Testis (tissue), 3 donors: ENCODE measurements around the gene SSR2. TPM values are rescaled to one million over a fixed set of nuclear protein-coding genes. Genes with fewer than 3 reads are reported as not detected.

Experiments used
- DNase-seq: peaks from one replicate; pipeline ENCODE4 v3.0.0-alpha.2; 2019
- H3K27ac ChIP-seq, 2 donors: fragments of 200-600 bp; sonication (generic); one replicate each; pipeline ENCODE4 v1.5.1; 2019
- H3K27me3 ChIP-seq: fragments of 200-600 bp; sonication (generic); one replicate; pipeline ENCODE4 v1.5.1; 2019
- H3K36me3 ChIP-seq: fragments of 200-600 bp; sonication (generic); one replicate; pipeline ENCODE4 v1.5.1; 2017; ENCODE audit warnings: low read depth; ENCODE audit errors: missing control alignments
- H3K4me1 ChIP-seq: fragments of 200-600 bp; sonication (generic); one replicate; pipeline ENCODE4 v1.5.1; 2019
- H3K4me3 ChIP-seq, 2 donors: fragments of 200-600 bp; sonication (generic); one replicate each; pipeline ENCODE4 v1.5.1; 2017 to 2019
- H3K9me3 ChIP-seq: fragments of 200-600 bp; sonication (generic); one replicate; pipeline ENCODE4 v1.5.1; 2017
- CTCF ChIP-seq, 3 experiments: fragments of 450-650 bp in 2 of 3; fragments of 200-600 bp in 1 of 3; sonication (generic) in 1 of 3; IDR thresholded peaks; one replicate each; pipeline ENCODE4 v1.5.1; 2016 to 2019; ENCODE audit warnings: antibody characterized with exemption in 3 of 3, mild to moderate bottlenecking in 2 of 3, moderate library complexity in 1 of 3
- POLR2A ChIP-seq: fragments of 450-650 bp; IDR thresholded peaks from one replicate; pipeline ENCODE4 v1.6.1; 2017; ENCODE audit warnings: antibody characterized with exemption, mild to moderate bottlenecking, moderate library complexity
- WGBS, 2 donors: methylation state at CpG; one replicate each; pipeline ENCODE4 v1.1.5; 2018; 5-methylcytosine and 5-hydroxymethylcytosine counted together
- intact Hi-C: fragments of 100-400 bp; cut with DNase I; formaldehyde crosslinking; loops from one replicate; pipeline ENCODE4 v1.15.1; 2023; ENCODE audit warnings: low total_unique reads
- polyA plus RNA-seq: library from polyadenylated mRNA; stranded (reverse); fragments of 350-450 nt; fragmentation: Illumina TruSeq; extraction: RNeasy Lipid Tissue Mini Kit (QIAGEN cat#74804); gene quantifications from one replicate; pipeline ENCODE4 v1.2.3, GENCODE V29; 2014; ENCODE audit warnings: low read depth, low replicate concordance; ENCODE audit not compliant: insufficient read depth
- total RNA-seq, 2 donors: library from RNA; depleted of rRNA; stranded (reverse); fragments of >200 nt; gene quantifications; one replicate each; pipeline ENCODE4 v1.2.3, GENCODE V29; 2016

SSR2 gene
- total and polyA plus RNA-seq, 3 donors from 2014 or later = 170 to 289 (median 216) TPM

DNA sequence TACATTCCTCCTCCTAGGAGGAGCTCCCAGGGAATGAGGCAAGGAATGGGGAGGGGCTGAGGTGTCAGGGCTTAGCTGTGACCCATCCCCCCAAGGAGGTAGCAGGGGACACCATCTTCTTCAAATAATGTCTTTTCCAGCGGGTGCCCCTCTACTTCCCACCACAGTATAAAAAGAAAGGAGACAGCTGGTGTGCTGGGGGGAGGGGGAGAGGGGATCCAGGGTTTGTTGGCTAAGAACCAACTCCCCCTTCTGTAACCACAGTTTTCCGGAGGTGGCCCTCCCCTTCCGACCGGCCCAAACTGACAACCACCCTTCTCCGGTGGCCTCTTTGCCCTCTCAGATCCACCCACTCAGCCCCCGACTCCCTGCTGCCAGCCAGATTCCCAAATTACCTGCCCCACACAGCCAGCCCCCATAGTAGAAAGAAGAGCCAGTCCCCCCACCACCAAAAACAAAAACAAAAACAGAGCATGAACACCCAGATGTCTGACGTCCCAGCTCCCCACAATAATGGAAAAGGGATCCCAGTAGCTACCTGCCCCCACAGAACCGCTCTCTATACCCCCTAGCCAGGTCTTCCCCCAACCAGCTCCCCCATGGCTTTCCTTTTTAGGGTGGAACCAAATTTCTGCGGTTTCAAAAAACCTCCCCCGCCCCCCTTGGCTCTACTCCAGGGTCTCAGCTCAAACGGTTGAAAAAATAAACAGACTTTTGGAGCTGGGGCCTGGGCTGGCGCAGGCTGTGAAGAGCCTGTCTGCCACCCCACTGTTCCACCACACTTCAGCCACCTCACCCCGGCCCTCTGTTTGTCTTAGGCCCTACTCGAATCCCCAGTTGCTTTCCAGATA is 44.5 kb downstream of the SSR2 start:
- intact Hi-C loops = no loop called here
- Histone ChIP-seq H3K27ac (peak overlapping the region; percentile 91 to 95), H3K36me3 (no peaks in the 10 kb centered on the region), H3K4me1 (peaks cover 37% of the 10 kb centered on the region), H3K9me3 (no peaks in the 10 kb centered on the region), H3K27me3 (no peaks in the 10 kb centered on the region), H3K4me3 (peak overlapping the region; percentile 4 to 91)
- no peak for TF ChIP-seq POLR2A
- no peak for TF ChIP-seq CTCF (IDR thresholded peaks at IDR 0.05)
- peak; percentile 70 for DNase-seq
- WGBS, 2 donors = 27 to 31% methylated on average over 14 of the region's 14 CpGs

DNA sequence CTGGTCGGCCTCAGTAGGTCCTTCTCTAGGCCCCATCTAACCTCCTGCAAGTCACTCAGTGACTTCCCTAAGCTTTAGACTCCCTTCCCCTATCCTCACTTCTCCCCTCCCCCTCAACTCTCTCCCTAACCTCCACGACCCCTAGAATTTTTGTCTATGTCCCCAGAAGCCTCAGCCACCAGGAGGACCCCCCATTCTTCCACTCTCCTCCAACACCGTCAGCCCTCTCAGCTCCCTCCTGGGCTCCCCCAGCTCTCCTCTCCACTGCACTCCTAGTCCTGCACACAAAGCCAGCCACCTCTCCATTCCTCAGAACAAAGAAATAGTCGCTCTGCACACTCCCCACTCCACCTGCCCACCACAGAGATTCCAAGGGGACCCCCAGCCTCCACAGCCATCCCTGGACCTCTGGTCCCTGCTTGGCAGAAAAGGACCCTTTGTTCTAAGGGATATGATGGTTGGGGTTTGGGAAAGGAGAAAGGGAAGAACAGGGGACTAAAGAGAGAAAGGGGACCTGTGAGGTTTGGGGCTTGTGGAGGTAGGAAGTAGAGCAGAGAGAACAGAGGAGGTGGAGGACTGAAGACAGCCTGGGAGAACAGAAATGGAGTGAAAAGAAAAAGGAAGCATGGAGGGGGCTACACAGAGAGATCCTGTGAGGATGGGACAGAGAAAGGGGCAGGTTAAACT is 45.2 kb downstream of the SSR2 start:
- no peaks in the 10 kb centered on the region for H3K36me3 ChIP-seq
- H3K4me1 ChIP-seq = peaks cover 37% of the 10 kb centered on the region
- H3K4me3 ChIP-seq = peak overlapping the region in 1 of 2 donors; percentile 91
- TF ChIP-seq CTCF (IDR thresholded peaks at IDR 0.05) = no peak
- TF ChIP-seq POLR2A = no peak
- intact Hi-C loops = no loop called here
- WGBS, 2 donors = 49 to 61% methylated on average over 4 of the region's 4 CpGs
- no peaks in the 10 kb centered on the region for H3K27me3 ChIP-seq
- H3K27ac ChIP-seq = peak overlapping the region in 1 of 2 donors; percentile 95
- DNase-seq = no peak
- no peaks in the 10 kb centered on the region for H3K9me3 ChIP-seq

- Histone ChIP-seq H3K4me3 (no peak overlapping the region), H3K27me3 (no peaks in the 10 kb centered on the region), H3K9me3 (no peaks in the 10 kb centered on the region), H3K27ac (no peak overlapping the region), H3K36me3 (no peaks in the 10 kb centered on the region), H3K4me1 (peaks cover 32% of the 10 kb centered on the region)
- 48 to 54% methylated on average over 13 of the region's 13 CpGs for WGBS, 2 donors
- TF ChIP-seq POLR2A (no peak), CTCF (IDR thresholded peaks at IDR 0.05) (no peak)
- intact Hi-C loops = no loop called here
- no peak for DNase-seq
Measured at GRCh38 chr1:155974208-155975115, 46.3 kb downstream of the SSR2 start.

DNA sequence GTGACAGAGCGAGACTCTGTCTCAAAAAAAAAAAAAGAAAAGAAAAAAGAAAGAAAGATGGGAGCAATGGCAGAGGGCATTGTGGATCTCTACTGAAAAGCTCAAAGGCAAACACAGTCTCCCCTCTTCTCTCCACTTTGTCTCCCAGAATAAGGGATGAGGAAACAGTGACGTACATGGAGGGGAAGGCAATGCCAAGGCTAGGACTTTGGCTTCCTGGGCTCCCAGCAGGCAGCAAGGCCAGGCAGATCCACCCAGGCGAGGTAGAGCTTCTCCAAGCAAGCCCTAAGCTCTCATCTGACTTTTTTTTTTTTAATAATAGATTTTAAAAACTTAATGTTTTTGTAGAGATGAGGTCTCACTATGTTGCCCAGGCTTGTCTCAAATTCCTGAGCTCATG is 47.0 kb downstream of the SSR2 start:
- Histone ChIP-seq H3K9me3 (no peaks in the 10 kb centered on the region), H3K4me3 (no peak overlapping the region), H3K36me3 (no peaks in the 10 kb centered on the region), H3K27ac (no peak overlapping the region), H3K4me1 (peaks cover 25% of the 10 kb centered on the region), H3K27me3 (no peaks in the 10 kb centered on the region)
- intact Hi-C loops = no loop called here
- WGBS, 2 donors = 82 to 91% methylated on average over 3 of the region's 3 CpGs
- DNase-seq = no peak
- TF ChIP-seq CTCF (IDR thresholded peaks at IDR 0.05) = no peak
- no peak for TF ChIP-seq POLR2A
